HCT116 (cell line): ENCODE data around the gene ADAM10. TPM values are rescaled to one million over a fixed set of nuclear protein-coding genes. Genes with fewer than 3 reads are reported as not detected.
"Not testable (repeated sequence)": the region's sequence is repeated elsewhere in the genome, so short reads cannot be mapped to it uniquely, and the experiment has no call there.

Experiments
- ATAC-seq: fragments of 200-7000 bp; cut with Tn5 transposase; 2 replicates; pipeline ENCODE4 v1.9.1; 2020; ENCODE audit warnings: mild to moderate bottlenecking, moderate library complexity
- BruUV-seq: library from RNA; stranded (reverse); fragments of 400-500 nt; replicated peaks from 2 replicates; lab custom pipeline; 2021; lab: Mats Ljungman, UMichigan
- CTCF ChIA-PET: fragments of 300-600 bp; sonication (Branson Sonifier 250); formaldehyde crosslinking; loops from one replicate; lab custom pipeline; 2021; ENCODE audit warnings: antibody characterized with exemption; lab: Charles Lee
- POLR2A ChIA-PET: fragments of 300-600, 350-600 bp; sonication (Branson Sonifier 250); formaldehyde crosslinking; loops from one replicate; lab custom pipeline; 2021; ENCODE audit warnings: antibody characterized with exemption; lab: Charles Lee
- RAD21 ChIA-PET, 2 experiments: fragments of 300-600 bp; sonication (Branson Sonifier 250); formaldehyde crosslinking; loops; one replicate each; lab custom pipeline; 2023; ENCODE audit warnings: low total read pairs in 2 of 2; ENCODE audit not compliant: uncharacterized antibody in 2 of 2, unreplicated experiment in 2 of 2, low non-redundant PET in 1 of 2; lab: Charles Lee
- DNase-seq: peaks from one replicate; pipeline ENCODE4 v3.0.0-alpha.2; 2010; ENCODE audit warnings: low read depth, low spot score
- H2AFZ ChIP-seq: fragments of 200-600 bp; shearing (Covaris generic), sonication (generic); 2 replicates; pipeline ENCODE4 v1.6.1; 2017; ENCODE audit warnings: low read depth, mixed run types, mixed read lengths, antibody characterized with exemption, low read length; ENCODE audit not compliant: poor library complexity, severe bottlenecking
- H3K27ac ChIP-seq: 2 replicates; pipeline ENCODE4 v1.5.1; 2012; ENCODE audit warnings: low read depth, low read length
- H3K27me3 ChIP-seq: fragments of 200-600 bp; sonication (generic); 2 replicates; pipeline ENCODE4 v1.6.1; 2016; ENCODE audit warnings: mixed run types, low read length, mixed read lengths; ENCODE audit not compliant: insufficient read depth
- H3K36me3 ChIP-seq, 2 experiments: fragments of 200-500 bp in 1 of 2; fragments of 200-600 bp in 1 of 2; sonication (Bioruptor generic) in 1 of 2; sonication (generic) in 1 of 2; 2 replicates each; pipeline versions ENCODE4 v1.5.1 to v1.6.1; 2014 to 2016; ENCODE audit warnings: low read length in 2 of 2, inconsistent platforms in 1 of 2, mixed read lengths in 1 of 2, mixed run types in 1 of 2; ENCODE audit not compliant: insufficient read depth in 2 of 2, control insufficient read depth in 1 of 2
- H3K4me1 ChIP-seq, 2 experiments: fragments of 200-600 bp in 1 of 2; sonication (generic) in 1 of 2; 2 replicates each; pipeline versions ENCODE4 v1.5.1 to v1.6.1; 2012 to 2017; ENCODE audit warnings: low read length in 2 of 2, inconsistent platforms in 1 of 2, mild to moderate bottlenecking in 1 of 2, mixed read lengths in 1 of 2, mixed run types in 1 of 2, moderate library complexity in 1 of 2; ENCODE audit not compliant: insufficient read depth in 2 of 2, control insufficient read depth in 1 of 2
- H3K4me2 ChIP-seq: fragments of 200-600 bp; sonication (generic); 2 replicates; pipeline ENCODE4 v1.6.1; 2017; ENCODE audit warnings: mixed run types, low read length, mixed read lengths
- H3K4me3 ChIP-seq, 2 experiments: fragments of 200-600 bp in 1 of 2; sonication (generic) in 1 of 2; replicated peaks in 1 of 2; 2 replicates each; pipeline ENCODE4 v1.5.1; 2011 to 2016; ENCODE audit warnings: low read length in 2 of 2, control low read depth in 1 of 2, low read depth in 1 of 2, mild to moderate bottlenecking in 1 of 2, mixed read lengths in 1 of 2, mixed run types in 1 of 2
- H3K79me2 ChIP-seq: fragments of 200-600 bp; sonication (generic); 2 replicates; pipeline ENCODE4 v1.6.1; 2017; ENCODE audit warnings: mild to moderate bottlenecking, mixed run types, low read length, moderate library complexity, mixed read lengths; ENCODE audit not compliant: insufficient read depth
- H3K9ac ChIP-seq: fragments of 200-600 bp; sonication (generic); 2 replicates; pipeline ENCODE4 v1.6.1; 2016; ENCODE audit warnings: low read length, mixed read lengths
- H3K9me2 ChIP-seq: fragments of 200-600 bp; sonication (generic), shearing (Covaris generic); 2 replicates; pipeline ENCODE4 v1.6.1; 2017; ENCODE audit warnings: mixed run types, mild to moderate bottlenecking, moderate library complexity; ENCODE audit not compliant: insufficient read depth
- H3K9me3 ChIP-seq, 2 experiments: fragments of 200-500 bp in 1 of 2; fragments of 200-600 bp in 1 of 2; sonication (Bioruptor generic) in 1 of 2; sonication (generic) in 1 of 2; 2 replicates each; pipeline ENCODE4 v1.6.1; 2014 to 2017; ENCODE audit warnings: low read length in 2 of 2, mixed read lengths in 2 of 2, inconsistent platforms in 1 of 2, low read depth in 1 of 2, mild to moderate bottlenecking in 1 of 2, mixed run types in 1 of 2, moderate library complexity in 1 of 2; ENCODE audit not compliant: control insufficient read depth in 1 of 2, insufficient read depth in 1 of 2
- H4K20me1 ChIP-seq: fragments of 200-600 bp; sonication (generic), shearing (Covaris generic); 2 replicates; pipeline ENCODE4 v1.6.1; 2017; ENCODE audit warnings: mixed run types, mild to moderate bottlenecking, moderate library complexity; ENCODE audit not compliant: insufficient read depth
- ATF3 ChIP-seq: IDR thresholded peaks from 2 replicates; pipeline ENCODE4 v1.6.1; 2012
- CEBPB ChIP-seq: IDR thresholded peaks from 2 replicates; pipeline ENCODE4 v1.6.1; 2012; ENCODE audit warnings: low read depth
- EGR1 ChIP-seq: IDR thresholded peaks from 2 replicates; pipeline ENCODE4 v1.6.1; 2012; ENCODE audit warnings: low read depth
- EZH2phosphoT487 ChIP-seq: fragments of 200-600 bp; IDR thresholded peaks from 2 replicates; pipeline ENCODE4 v1.6.1; 2018; ENCODE audit warnings: antibody characterized with exemption, borderline replicate concordance
- FOSL1 ChIP-seq: IDR thresholded peaks from 2 replicates; pipeline ENCODE4 v1.6.1; 2012; ENCODE audit warnings: low read depth
- POLR2A ChIP-seq: IDR thresholded peaks from 2 replicates; pipeline ENCODE4 v1.7.0; 2011; ENCODE audit warnings: borderline replicate concordance; ENCODE audit not compliant: insufficient read depth, insufficient read length; ENCODE audit errors: extremely low read depth
- POLR2AphosphoS5 ChIP-seq: IDR thresholded peaks from 2 replicates; pipeline ENCODE4 v1.6.1; 2011; ENCODE audit warnings: mild to moderate bottlenecking, low read depth, low read length, moderate library complexity
- REST ChIP-seq: IDR thresholded peaks from 2 replicates; pipeline ENCODE4 v1.6.1; 2012; ENCODE audit warnings: low read depth
- SRF ChIP-seq: IDR thresholded peaks from 2 replicates; pipeline ENCODE4 v1.6.1; 2012; ENCODE audit warnings: low read depth
- YY1 ChIP-seq: IDR thresholded peaks from 2 replicates; pipeline ENCODE4 v1.6.1; 2011; ENCODE audit warnings: low read length, low read depth, moderate library complexity, mild to moderate bottlenecking; ENCODE audit not compliant: insufficient replicate concordance; ENCODE audit errors: extremely low read depth
- ZFX ChIP-seq: fragments of 450-650 bp; IDR thresholded peaks from 2 replicates; pipeline ENCODE4 v1.6.1; 2017
- ZNF274 ChIP-seq: fragments of 200-500 bp; sonication (Bioruptor generic); IDR thresholded peaks from 2 replicates; pipeline ENCODE4 v1.6.1; 2014; ENCODE audit warnings: mild to moderate bottlenecking, low read depth, low read length, inconsistent platforms
- intact Hi-C: fragments of 100-400 bp; cut with micrococcal nuclease; formaldehyde crosslinking; loops from 2 replicates; pipeline ENCODE4 v1.10.0; 2022
- total RNA-seq: library from RNA; stranded (reverse); gene quantifications from one replicate; pipeline ENCODE4 v1.2.1, GENCODE V29; 2021; ENCODE audit not compliant: unreplicated experiment

The ADAM10 gene
- total RNA-seq, 1 experiment from 2014 or later, result 158 TPM

- no peak for TF ChIP-seq FOSL1
- TF ChIP-seq POLR2A, result no peak
Measured at GRCh38 chr15:58622877-58623276, 126.6 kb downstream of the ADAM10 start (continued).

- CTCF ChIA-PET, H4K20me1 ChIP-seq, H3K36me3 ChIP-seq: not testable (repeated sequence)
Measured at GRCh38 chr15:58620268-58620667, 129.2 kb downstream of the ADAM10 start.

GRCh38 chr15:58616171-58616570 is 133.3 kb downstream of the ADAM10 start:
- Histone ChIP-seq H3K9me3 (peaks cover 0 to 12% of the 10 kb centered on the region in 2 experiments; a peak in 2 of 4 replicates), H3K27me3 (no peaks in the 10 kb centered on the region), H3K4me3 (no peak overlapping the region), H3K36me3 (no peaks in the 10 kb centered on the region), H2AFZ (no peak overlapping the region), H3K9me2 (no peaks in the 10 kb centered on the region), H3K79me2 (peaks cover 9% of the 10 kb centered on the region), H3K4me1 (no peaks in the 10 kb centered on the region), H3K9ac (no peak overlapping the region), H3K4me2 (no peak overlapping the region), H3K27ac (no peak overlapping the region), H4K20me1 (no peaks in the 10 kb centered on the region)
- ChIA-PET POLR2A (no interaction called here), CTCF (no interaction called here), RAD21 (no interaction called here)
- intact Hi-C loops, result no loop called here
- DNase-seq (no peak), ATAC-seq (no peak)
- BruUV-seq, result no TSS peak
- TF ChIP-seq CEBPB, result no peak
- TF ChIP-seq SRF, result no peak
- no peak for TF ChIP-seq YY1
- no peak for TF ChIP-seq ZFX
- TF ChIP-seq REST, result no peak
- TF ChIP-seq ZNF274, result no peak
- TF ChIP-seq EGR1, result no peak
- TF ChIP-seq EZH2phosphoT487, result no peak
- TF ChIP-seq POLR2A, result no peak
- TF ChIP-seq POLR2AphosphoS5, result no peak
- no peak for TF ChIP-seq ATF3
- TF ChIP-seq, all 23 proteins: peak for 0

More at GRCh38 chr15:58620268-58620667, 129.2 kb downstream of the ADAM10 start:
- DNase-seq, H3K27me3 ChIP-seq, H3K9me3 ChIP-seq, ATAC-seq, H3K4me1 ChIP-seq, RAD21 ChIA-PET, H3K4me2 ChIP-seq, H3K79me2 ChIP-seq, H3K9me2 ChIP-seq, H3K9ac ChIP-seq, BruUV-seq, POLR2A ChIA-PET, H3K4me3 ChIP-seq, H3K27ac ChIP-seq, intact Hi-C loops, H2AFZ ChIP-seq: not testable (repeated sequence)
